K562 (cell line): ENCODE measurements around the gene CTU1. TPM values are rescaled to one million over a fixed set of nuclear protein-coding genes. Genes with fewer than 3 reads are reported as not detected.

Source experiments
- ATAC-seq: fragments of 200-7000 bp; cut with Tn5 transposase; 3 replicates; pipeline ENCODE4 v1.9.1; 2020; ENCODE audit warnings: moderate library complexity
- BruUV-seq: library from RNA; stranded (reverse); fragments of 400-500 nt; replicated peaks from 2 replicates; lab custom pipeline; 2021; lab: Mats Ljungman, UMichigan
- CTCF ChIA-PET: fragments of 300-600 bp; formaldehyde crosslinking; extraction: SDS; loops from one replicate; lab custom pipeline; 2021; ENCODE audit warnings: low intra/inter-chr PET ratio; lab: Yijun Ruan, JAX
- POLR2A ChIA-PET: fragments of 300-600, 350-650 bp; sonication (Branson Sonifier 250); formaldehyde crosslinking; extraction: SDS; loops from one replicate; lab custom pipeline; 2021; ENCODE audit warnings: antibody characterized with exemption, inconsistent platforms; lab: Yijun Ruan, JAX
- DNase-seq, 4 experiments: peaks; one replicate each; pipeline versions ENCODE4 v3.0.0 to v3.0.0-alpha.2; 2011 to 2018; ENCODE audit warnings: low spot score in 3 of 4, mixed read lengths in 3 of 4; ENCODE audit errors: extremely low read depth in 1 of 4
- FAIRE-seq: peaks from 2 replicates; lab custom pipeline; 2011; peaks lifted over from hg19 to GRCh38; lab: Jason Lieb, UNC
- H2AFZ ChIP-seq: 2 replicates; pipeline ENCODE4 v1.6.0; 2011; ENCODE audit warnings: low read depth, low read length, control low read depth, inconsistent platforms
- H3K27ac ChIP-seq: fragments of 200-600 bp; 3 replicates; pipeline ENCODE4 v1.8.0; 2011; ENCODE audit warnings: low read depth, mild to moderate bottlenecking, control low read depth, inconsistent platforms, low read length, moderate library complexity, mixed read lengths; ENCODE audit errors: extremely low read depth
- H3K27me3 ChIP-seq, 2 experiments: fragments of 300-600 bp in 1 of 2; 2 replicates in 1 of 2; 3 replicates in 1 of 2; pipeline versions ENCODE4 v1.6.0 to v1.8.0; 2011; ENCODE audit warnings: inconsistent platforms in 2 of 2, low read length in 2 of 2, mild to moderate bottlenecking in 1 of 2, mixed read lengths in 1 of 2, moderate library complexity in 1 of 2; ENCODE audit not compliant: control insufficient read depth in 2 of 2, insufficient read depth in 2 of 2
- H3K36me3 ChIP-seq: fragments of 300-600 bp; 3 replicates; pipeline ENCODE4 v1.8.0; 2011; ENCODE audit warnings: mild to moderate bottlenecking, low read length, inconsistent platforms; ENCODE audit not compliant: control insufficient read depth, insufficient read depth
- H3K4me1 ChIP-seq, 2 experiments: fragments of 200-600 bp in 1 of 2; replicated peaks in 1 of 2; 2 replicates in 1 of 2; 3 replicates in 1 of 2; pipeline versions ENCODE4 v1.5.1 to v1.8.0; 2011; ENCODE audit warnings: inconsistent platforms in 2 of 2, low read length in 2 of 2, mild to moderate bottlenecking in 1 of 2, mixed read lengths in 1 of 2, moderate library complexity in 1 of 2; ENCODE audit not compliant: control insufficient read depth in 2 of 2, insufficient read depth in 2 of 2
- H3K4me2 ChIP-seq: 2 replicates; pipeline ENCODE4 v1.6.1; 2011; ENCODE audit warnings: low read length, control low read depth, inconsistent platforms, mixed read lengths; ENCODE audit not compliant: insufficient read depth
- H3K4me3 ChIP-seq: fragments of 200-600 bp; sonication (generic), shearing (Covaris generic); 2 replicates; pipeline ENCODE4 v1.5.1; 2016; ENCODE audit warnings: control low read depth, inconsistent platforms
- H3K79me2 ChIP-seq: fragments of 200-600 bp; 3 replicates; pipeline ENCODE4 v1.8.0; 2011; ENCODE audit warnings: low read length, inconsistent platforms; ENCODE audit not compliant: control insufficient read depth, insufficient read depth
- H3K9ac ChIP-seq, 2 experiments: 2 replicates each; pipeline versions ENCODE4 v1.6.0 to v1.6.1; 2011; ENCODE audit warnings: low read depth in 2 of 2, low read length in 2 of 2, control low read depth in 1 of 2, inconsistent platforms in 1 of 2, mild to moderate bottlenecking in 1 of 2, mixed read lengths in 1 of 2; ENCODE audit not compliant: insufficient read depth in 1 of 2
- H3K9me1 ChIP-seq: one replicate; pipeline ENCODE4 v1.6.0; 2011; ENCODE audit warnings: inconsistent platforms, mild to moderate bottlenecking, low read length, moderate library complexity; ENCODE audit not compliant: control insufficient read depth, insufficient read depth
- H3K9me3 ChIP-seq: replicated peaks from 2 replicates; pipeline ENCODE4 v1.5.1; 2011; ENCODE audit warnings: low read depth, low read length, inconsistent platforms; ENCODE audit not compliant: control insufficient read depth, insufficient read depth
- H4K20me1 ChIP-seq: replicated peaks from 2 replicates; pipeline ENCODE4 v1.6.1; 2011; ENCODE audit warnings: low read length, inconsistent platforms, mixed read lengths; ENCODE audit not compliant: control insufficient read depth, insufficient read depth
- ADNP ChIP-seq: fragments of 200-800 bp; sonication (Bioruptor generic); IDR thresholded peaks from 2 replicates; pipeline ENCODE4 v1.6.1; 2016; ENCODE audit warnings: missing genetic modification characterization, missing compliant biosample characterization
- CBX3 ChIP-seq, 2 experiments: IDR thresholded peaks; 1 replicate in 1 of 2; 2 replicates in 1 of 2; pipeline ENCODE4 v1.6.1; 2012; ENCODE audit warnings: inconsistent platforms in 2 of 2, low read length in 2 of 2, borderline replicate concordance in 1 of 2, control low read depth in 1 of 2
- DNMT1 ChIP-seq: fragments of 450-650 bp; IDR thresholded peaks from 2 replicates; pipeline ENCODE4 v1.6.1; 2016; ENCODE audit warnings: antibody characterized with exemption, mild to moderate bottlenecking
- ETV5 ChIP-seq: sonication (generic); formaldehyde crosslinking; IDR thresholded peaks from 2 replicates; pipeline ENCODE4 v1.4.0; 2020; ENCODE audit warnings: low read depth, mild to moderate bottlenecking, missing genetic modification reagents
- HCFC1 ChIP-seq: IDR thresholded peaks from 2 replicates; pipeline ENCODE4 v1.6.1; 2012; ENCODE audit warnings: low read depth, low read length, improper control_type of control experiment
- MIER1 ChIP-seq: fragments of 450-650 bp; IDR thresholded peaks from 2 replicates; pipeline ENCODE4 v1.6.1; 2016; ENCODE audit warnings: antibody characterized with exemption, mild to moderate bottlenecking, low read depth
- PHF20 ChIP-seq: fragments of 450-650 bp; IDR thresholded peaks from 2 replicates; pipeline ENCODE4 v1.6.1; 2018; ENCODE audit not compliant: partially characterized antibody
- PTTG1 ChIP-seq: fragments of 450-650 bp; IDR thresholded peaks from 2 replicates; pipeline ENCODE4 v1.6.1; 2016; ENCODE audit warnings: low read depth, mild to moderate bottlenecking, missing genetic modification characterization, missing compliant biosample characterization
- SRSF9 ChIP-seq: fragments of 200-400 bp; formaldehyde crosslinking; IDR thresholded peaks from 2 replicates; pipeline ENCODE4 v1.6.1; 2017; ENCODE audit warnings: low read depth, low read length, borderline replicate concordance
- ZNF217 ChIP-seq: sonication (generic); formaldehyde crosslinking; IDR thresholded peaks from 2 replicates; pipeline ENCODE4 v1.8.0; 2022; ENCODE audit warnings: mild to moderate bottlenecking, missing genetic modification reagents
- ZNF445 ChIP-seq: fragments of 250-450 bp; sonication (Bioruptor Pico); IDR thresholded peaks from 2 replicates; pipeline ENCODE4 v1.4.0; 2020; ENCODE audit warnings: low read depth, mild to moderate bottlenecking, moderate library complexity
- ZNF77 ChIP-seq: fragments of 250-450 bp; sonication (Bioruptor Pico); IDR thresholded peaks from 2 replicates; pipeline ENCODE4 v1.5.0; 2020
- WGBS: fragments of 100-300 bp; shearing (Covaris generic); methylation state at CpG from one replicate; pipeline ENCODE4 v1.1.6; 2016; ENCODE audit warnings: low coverage, mixed read lengths; ENCODE audit not compliant: insufficient coverage; ENCODE audit errors: missing lambda C conversion rate; 5-methylcytosine and 5-hydroxymethylcytosine counted together
- in situ Hi-C: fragments of 300-500 bp; cut with MboI; formaldehyde crosslinking; loops from 4 replicates; pipeline ENCODE4 v1.15.0; 2018; ENCODE audit warnings: inconsistent platforms, mixed read lengths
- intact Hi-C: fragments of 100-400 bp; cut with micrococcal nuclease; formaldehyde crosslinking; loops from 2 replicates; pipeline ENCODE4 v1.14.2; 2022
- polyA plus RNA-seq, 8 experiments: library from polyadenylated mRNA; depleted of rRNA in 4 of 8; stranded (reverse) in 5 of 8; unstranded in 3 of 8; fragments of >200 nt; fragmentation: Nextera tagmentation in 2 of 8; fragmentation: Illumina TruSeq in 1 of 8; extraction: Ambion mirVana in 2 of 8; extraction: Trizol in 1 of 8; gene quantifications; 2 replicates each; pipeline versions ENCODE4 v1.2.1 to v1.2.3, GENCODE V29; 2011 to 2014; ENCODE audit warnings: inconsistent platforms in 1 of 8, missing spikeins in 1 of 8
- total RNA-seq, 7 experiments: library from RNA; depleted of rRNA in 6 of 7; stranded (reverse); fragments of >200 nt in 6 of 7; fragmentation: Illumina TruSeq in 2 of 7; extraction: Trizol in 2 of 7; gene quantifications; 2 replicates each; pipeline versions ENCODE4 v1.2.1 to v1.2.3, GENCODE V29; 2011 to 2021; ENCODE audit warnings: low replicate concordance in 1 of 7
- TF ChIP-seq, protein P1 (sequence below): fragments of 250-450 bp; sonication (Bioruptor Pico); IDR thresholded peaks from 2 replicates; pipeline ENCODE4 v1.9.0; 2021; ENCODE audit warnings: mild to moderate bottlenecking, inconsistent platforms
- TF ChIP-seq, protein P2 (sequence below): sonication (generic); formaldehyde crosslinking; IDR thresholded peaks from 2 replicates; pipeline ENCODE4 v1.8.1; 2023; ENCODE audit warnings: mild to moderate bottlenecking, missing genetic modification reagents, moderate library complexity
- TF ChIP-seq, protein P3 (sequence below): fragments of 200-400 bp; formaldehyde crosslinking; IDR thresholded peaks from 2 replicates; pipeline ENCODE4 v1.6.1; 2017; ENCODE audit warnings: mild to moderate bottlenecking, low read depth, low read length, moderate library complexity
- TF ChIP-seq, protein P4 (sequence below): fragments of 250-450 bp; sonication (Bioruptor Pico); IDR thresholded peaks from 2 replicates; pipeline ENCODE4 v1.8.0; 2021; ENCODE audit warnings: mild to moderate bottlenecking, moderate library complexity

The CTU1 gene
- total and polyA plus RNA-seq, 9 of the 15 experiments (the other 6 are each of a cell fraction or from before 2014, with no cell fraction given), result 0.03 to 18.4 (median 2.3) TPM; not detected in 1

DNA sequence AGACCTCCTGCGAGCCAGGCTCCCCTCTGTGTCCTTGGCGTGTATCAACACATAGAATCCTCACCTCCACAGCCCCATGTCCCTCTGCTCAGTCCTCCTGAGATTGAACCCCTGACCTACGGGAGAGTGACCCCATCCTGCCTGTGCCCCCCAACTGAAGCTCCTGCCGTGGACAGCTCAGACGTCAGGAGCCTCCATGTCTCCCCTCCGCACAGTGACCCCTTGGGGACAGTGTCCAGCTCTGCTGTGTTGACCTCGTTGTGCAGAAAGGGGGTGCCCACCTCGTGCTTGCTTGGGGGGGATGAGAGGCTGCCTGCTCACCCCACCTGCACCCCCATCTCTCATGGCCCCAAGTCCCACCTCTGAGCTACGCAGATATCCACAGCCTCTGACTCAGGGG lies 16.0 kb upstream of the CTU1 start:
- no peak overlapping the region for H3K9ac ChIP-seq
- H3K27me3 ChIP-seq, result peaks cover under 1 to 33% of the 10 kb centered on the region in 2 experiments; a peak in 3 of 5 replicates
- no peak overlapping the region for H3K4me3 ChIP-seq
- no TSS peak for BruUV-seq
- TF ChIP-seq ADNP (tag), result no peak
- no peak for TF ChIP-seq ETV5 (CRISPR knock-in tag)
- TF ChIP-seq, protein P1, sequence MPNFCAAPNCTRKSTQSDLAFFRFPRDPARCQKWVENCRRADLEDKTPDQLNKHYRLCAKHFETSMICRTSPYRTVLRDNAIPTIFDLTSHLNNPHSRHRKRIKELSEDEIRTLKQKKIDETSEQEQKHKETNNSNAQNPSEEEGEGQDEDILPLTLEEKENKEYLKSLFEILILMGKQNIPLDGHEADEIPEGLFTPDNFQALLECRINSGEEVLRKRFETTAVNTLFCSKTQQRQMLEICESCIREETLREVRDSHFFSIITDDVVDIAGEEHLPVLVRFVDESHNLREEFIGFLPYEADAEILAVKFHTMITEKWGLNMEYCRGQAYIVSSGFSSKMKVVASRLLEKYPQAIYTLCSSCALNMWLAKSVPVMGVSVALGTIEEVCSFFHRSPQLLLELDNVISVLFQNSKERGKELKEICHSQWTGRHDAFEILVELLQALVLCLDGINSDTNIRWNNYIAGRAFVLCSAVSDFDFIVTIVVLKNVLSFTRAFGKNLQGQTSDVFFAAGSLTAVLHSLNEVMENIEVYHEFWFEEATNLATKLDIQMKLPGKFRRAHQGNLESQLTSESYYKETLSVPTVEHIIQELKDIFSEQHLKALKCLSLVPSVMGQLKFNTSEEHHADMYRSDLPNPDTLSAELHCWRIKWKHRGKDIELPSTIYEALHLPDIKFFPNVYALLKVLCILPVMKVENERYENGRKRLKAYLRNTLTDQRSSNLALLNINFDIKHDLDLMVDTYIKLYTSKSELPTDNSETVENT, result no peak
- TF ChIP-seq CBX3 (IDR thresholded peaks at IDR 0.05; ENCODE audit: borderline replicate concordance in 1 of 2, low read length in 2 of 2), result no peak
- no peak for TF ChIP-seq ZNF217 (CRISPR knock-in tag)
- TF ChIP-seq PHF20, result no peak
- TF ChIP-seq, protein P2, sequence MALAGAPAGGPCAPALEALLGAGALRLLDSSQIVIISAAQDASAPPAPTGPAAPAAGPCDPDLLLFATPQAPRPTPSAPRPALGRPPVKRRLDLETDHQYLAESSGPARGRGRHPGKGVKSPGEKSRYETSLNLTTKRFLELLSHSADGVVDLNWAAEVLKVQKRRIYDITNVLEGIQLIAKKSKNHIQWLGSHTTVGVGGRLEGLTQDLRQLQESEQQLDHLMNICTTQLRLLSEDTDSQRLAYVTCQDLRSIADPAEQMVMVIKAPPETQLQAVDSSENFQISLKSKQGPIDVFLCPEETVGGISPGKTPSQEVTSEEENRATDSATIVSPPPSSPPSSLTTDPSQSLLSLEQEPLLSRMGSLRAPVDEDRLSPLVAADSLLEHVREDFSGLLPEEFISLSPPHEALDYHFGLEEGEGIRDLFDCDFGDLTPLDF (CRISPR knock-in tag), result no peak
- TF ChIP-seq, protein P3, sequence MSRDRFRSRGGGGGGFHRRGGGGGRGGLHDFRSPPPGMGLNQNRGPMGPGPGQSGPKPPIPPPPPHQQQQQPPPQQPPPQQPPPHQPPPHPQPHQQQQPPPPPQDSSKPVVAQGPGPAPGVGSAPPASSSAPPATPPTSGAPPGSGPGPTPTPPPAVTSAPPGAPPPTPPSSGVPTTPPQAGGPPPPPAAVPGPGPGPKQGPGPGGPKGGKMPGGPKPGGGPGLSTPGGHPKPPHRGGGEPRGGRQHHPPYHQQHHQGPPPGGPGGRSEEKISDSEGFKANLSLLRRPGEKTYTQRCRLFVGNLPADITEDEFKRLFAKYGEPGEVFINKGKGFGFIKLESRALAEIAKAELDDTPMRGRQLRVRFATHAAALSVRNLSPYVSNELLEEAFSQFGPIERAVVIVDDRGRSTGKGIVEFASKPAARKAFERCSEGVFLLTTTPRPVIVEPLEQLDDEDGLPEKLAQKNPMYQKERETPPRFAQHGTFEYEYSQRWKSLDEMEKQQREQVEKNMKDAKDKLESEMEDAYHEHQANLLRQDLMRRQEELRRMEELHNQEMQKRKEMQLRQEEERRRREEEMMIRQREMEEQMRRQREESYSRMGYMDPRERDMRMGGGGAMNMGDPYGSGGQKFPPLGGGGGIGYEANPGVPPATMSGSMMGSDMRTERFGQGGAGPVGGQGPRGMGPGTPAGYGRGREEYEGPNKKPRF, result no peak
- TF ChIP-seq HCFC1, result no peak
- TF ChIP-seq ZNF77, result no peak
- TF ChIP-seq, protein P4, sequence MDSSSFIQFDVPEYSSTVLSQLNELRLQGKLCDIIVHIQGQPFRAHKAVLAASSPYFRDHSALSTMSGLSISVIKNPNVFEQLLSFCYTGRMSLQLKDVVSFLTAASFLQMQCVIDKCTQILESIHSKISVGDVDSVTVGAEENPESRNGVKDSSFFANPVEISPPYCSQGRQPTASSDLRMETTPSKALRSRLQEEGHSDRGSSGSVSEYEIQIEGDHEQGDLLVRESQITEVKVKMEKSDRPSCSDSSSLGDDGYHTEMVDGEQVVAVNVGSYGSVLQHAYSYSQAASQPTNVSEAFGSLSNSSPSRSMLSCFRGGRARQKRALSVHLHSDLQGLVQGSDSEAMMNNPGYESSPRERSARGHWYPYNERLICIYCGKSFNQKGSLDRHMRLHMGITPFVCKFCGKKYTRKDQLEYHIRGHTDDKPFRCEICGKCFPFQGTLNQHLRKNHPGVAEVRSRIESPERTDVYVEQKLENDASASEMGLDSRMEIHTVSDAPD, result no peak
- no peak for TF ChIP-seq DNMT1
- no peak for TF ChIP-seq MIER1
- TF ChIP-seq PTTG1, result no peak
- no peak for TF ChIP-seq SRSF9
- no peak for TF ChIP-seq ZNF445 (CRISPR knock-in tag)
- no peak overlapping the region for H3K27ac ChIP-seq
- no peaks in the 10 kb centered on the region for H3K36me3 ChIP-seq
- no peaks in the 10 kb centered on the region for H4K20me1 ChIP-seq
- no peaks in the 10 kb centered on the region for H3K79me2 ChIP-seq
- ATAC-seq (no peak), FAIRE-seq (no peak), DNase-seq (no peak)
- no peaks in the 10 kb centered on the region for H3K9me3 ChIP-seq
- H3K4me2 ChIP-seq, result no peak overlapping the region
- in situ Hi-C loops, result no loop called here
- H3K4me1 ChIP-seq, result peaks cover 34 to 35% of the 10 kb centered on the region in 2 experiments
- ChIA-PET POLR2A (interaction anchor here (0.6 kb wide), 1 partner anchor 16 kb away, joined by 4 read pairs; the partner anchor contains the start of gene CTU1), CTCF (no interaction called here)
- no peak overlapping the region for H2AFZ ChIP-seq
- WGBS, result 35% methylated on average over 9 of the region's 9 CpGs
- no peaks in the 10 kb centered on the region for H3K9me1 ChIP-seq
- intact Hi-C loops, result no loop called here
